Stimulated activated CD4-positive, alpha-beta T cell treated with anti-CD3 and anti-CD28 coated beads, Interleukin-15, amount 100 ng/mL, for 48 hours (primary cell): ENCODE results near the gene PIP5K1B.

ENCODE experiments used
- DNase-seq, 2 donors: peaks; one replicate each; pipeline ENCODE4 v3.0.0-alpha.2; 2020; ENCODE audit warnings: low read depth in 2 of 2

PIP5K1B gene

DNA sequence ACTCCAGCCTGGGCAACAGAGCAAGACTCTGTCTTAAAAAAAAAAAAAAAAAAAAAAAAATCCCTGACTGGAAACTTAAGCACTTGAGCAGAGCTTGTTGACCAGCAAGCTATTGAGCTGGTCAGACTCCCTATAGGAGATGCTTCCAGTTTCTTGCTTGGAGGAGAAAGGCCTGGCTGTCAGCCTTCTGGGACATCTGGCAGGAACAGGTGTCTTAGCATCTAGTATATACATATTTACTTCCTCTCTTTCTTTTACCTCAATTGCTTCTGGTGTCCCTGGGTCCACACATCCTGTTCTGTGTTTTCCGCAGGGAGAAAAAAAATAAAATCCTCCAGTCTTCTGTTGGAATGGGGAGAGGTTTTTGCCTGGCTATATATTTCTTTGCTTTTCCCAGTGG is 248.7 kb downstream of the PIP5K1B start:
- no peak for DNase-seq

DNA sequence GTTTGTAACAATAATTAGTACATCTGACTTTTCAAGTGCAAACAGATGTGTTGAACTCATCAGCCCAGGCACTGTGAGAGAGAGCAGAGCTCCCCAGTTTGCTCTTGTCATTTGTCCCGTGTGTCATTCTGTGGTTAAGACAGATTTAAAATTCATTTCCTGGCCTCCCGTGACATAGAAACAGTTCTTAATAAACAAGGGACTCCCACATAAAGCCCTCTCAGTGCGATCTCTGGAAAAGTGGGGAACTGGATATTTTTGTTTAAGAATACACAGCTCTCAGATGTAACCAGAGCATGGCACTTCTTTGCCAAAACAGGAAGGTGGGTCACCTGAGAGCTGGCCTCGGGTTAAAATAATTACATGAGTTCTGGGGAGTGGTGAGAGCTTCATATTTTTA is 250.3 kb downstream of the PIP5K1B start:
- DNase-seq: no peak

DNA sequence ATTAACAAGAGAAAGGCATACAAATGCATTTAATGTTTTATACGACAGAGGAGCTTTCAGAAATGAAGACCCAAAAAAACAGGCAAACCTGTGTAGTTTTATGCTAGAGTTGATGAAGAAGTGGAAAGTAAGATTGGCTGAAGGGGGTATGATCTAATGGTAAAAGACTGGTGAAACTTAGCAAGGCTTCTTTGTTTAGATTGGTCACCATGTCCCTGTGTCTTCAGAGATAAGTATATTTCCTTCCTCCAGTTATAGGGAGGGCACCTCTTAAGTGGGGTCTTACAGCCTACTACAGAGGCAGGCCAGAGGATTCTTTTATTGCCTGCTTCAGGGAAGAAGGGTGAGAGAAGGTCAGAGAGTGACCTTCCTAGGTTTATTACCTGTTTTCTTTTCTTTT is 252.4 kb downstream of the PIP5K1B start:
- DNase-seq: no peak

DNA sequence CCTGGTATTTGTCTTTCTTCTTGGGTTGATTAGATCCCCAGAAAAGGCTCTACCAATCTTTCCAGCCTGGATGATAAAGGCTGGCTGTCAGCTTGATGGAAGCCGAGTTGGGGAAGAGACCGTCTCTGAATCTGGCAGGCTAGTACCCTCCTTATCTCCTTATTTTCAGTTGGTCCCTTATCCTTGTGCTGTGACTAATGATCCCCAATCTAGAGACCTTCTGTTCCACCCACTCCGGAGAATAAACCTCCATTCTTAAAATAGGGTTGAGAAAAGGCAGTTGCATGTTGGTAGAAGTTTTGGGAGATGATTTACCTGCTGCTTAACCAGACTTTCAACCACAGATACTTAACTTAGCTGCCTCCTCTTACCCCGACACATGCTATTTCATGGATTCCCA is 256.5 kb downstream of the PIP5K1B start:
- no peak for DNase-seq

DNA sequence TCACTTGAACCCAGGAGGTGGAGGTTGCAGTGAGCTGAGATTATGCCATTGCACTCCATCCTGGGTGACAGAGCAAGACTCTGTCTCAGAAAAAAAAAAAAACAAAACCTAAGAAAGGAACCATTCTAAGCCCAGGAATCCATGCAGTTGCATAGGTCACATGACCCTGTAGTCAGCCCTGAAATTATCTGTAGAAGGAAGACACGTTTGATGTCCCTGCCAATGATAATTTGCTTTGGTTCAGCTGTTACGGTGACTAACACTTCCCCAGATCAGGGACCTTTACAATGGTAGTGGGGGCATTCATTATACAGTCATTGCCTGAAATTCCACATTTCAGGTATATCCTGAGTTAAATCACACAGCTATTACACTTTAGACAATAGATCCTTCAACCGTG is 258.4 kb downstream of the PIP5K1B start:
- no peak for DNase-seq

DNA sequence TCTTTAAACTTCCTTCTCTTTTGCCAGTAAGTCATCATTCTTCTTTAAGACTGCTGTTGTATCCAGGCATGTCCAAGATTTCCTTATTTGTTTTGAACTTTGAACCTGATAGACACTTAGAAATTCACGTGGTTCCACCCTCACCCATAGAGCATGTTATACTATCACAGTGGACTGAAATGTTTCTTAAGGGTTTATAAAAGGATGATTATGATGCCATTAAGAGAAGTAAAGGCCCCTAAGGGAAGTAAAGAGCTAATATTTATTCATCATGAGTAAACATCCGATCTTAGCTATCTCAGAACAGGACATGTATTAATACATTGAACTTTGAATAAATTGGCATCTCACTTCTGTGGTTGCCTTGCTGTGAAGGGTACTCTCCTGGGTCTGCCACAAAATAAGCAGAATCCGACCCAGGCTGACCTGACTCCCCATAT is 259.1 kb downstream of the PIP5K1B start:
- no peak for DNase-seq

DNA sequence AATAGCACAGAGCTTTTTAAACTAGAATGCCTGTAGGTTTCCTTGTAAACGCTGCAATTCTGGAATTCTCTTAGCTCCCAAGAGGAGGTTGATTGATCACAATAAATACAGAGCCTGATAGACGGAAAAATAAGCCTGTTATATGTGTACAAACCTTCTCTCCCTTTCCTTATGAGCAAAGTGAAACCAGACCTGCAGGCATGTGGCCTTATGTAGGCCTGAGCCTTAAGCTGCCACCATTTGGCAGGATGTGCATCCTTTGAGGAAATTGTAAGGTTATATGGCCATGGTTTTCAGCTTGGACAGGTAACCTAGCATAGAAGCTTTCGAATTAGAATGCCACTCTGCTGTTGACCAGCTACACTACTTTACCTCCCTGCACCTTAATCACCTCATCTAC is 259.7 kb downstream of the PIP5K1B start:
- no peak for DNase-seq

DNA sequence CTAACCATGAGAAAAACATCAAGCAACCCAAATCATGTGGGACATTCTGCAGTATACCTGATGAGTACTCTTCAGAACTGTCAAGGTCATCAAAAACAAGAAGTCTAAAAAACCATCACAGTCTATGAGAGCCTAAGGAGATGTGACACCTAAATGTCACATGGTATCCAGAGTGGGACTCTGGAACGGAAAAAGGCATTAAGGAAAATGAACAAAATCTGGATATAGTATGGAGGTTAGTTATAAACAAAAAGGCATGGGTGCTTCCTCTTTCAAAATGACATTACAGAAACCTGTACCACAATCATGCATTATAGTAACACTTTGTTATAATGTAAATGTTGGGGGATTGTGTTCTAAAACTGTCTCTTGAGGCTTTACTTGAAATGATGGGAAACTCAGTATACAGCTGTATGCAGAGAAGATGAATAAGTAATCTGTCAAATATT is 261.5 kb downstream of the PIP5K1B start:
- no peak for DNase-seq

DNA sequence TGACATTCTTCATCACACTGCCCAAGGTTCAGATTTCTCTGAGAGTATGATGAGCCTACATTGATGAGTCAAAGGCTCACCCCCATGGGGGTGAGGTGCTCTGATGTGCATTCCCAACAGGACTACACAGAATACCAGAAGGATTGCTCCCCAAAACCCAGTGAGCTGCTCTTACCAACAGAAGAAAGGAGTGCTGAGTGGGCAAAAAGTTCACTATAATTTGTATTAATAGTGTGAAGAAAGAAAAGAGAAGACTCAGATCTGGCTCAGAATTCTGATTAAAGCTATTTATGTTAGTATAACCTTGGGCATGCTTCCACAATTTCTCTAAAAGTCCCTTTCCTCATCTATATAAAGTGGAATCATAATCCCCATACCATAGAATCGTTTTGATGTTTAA is 262.8 kb downstream of the PIP5K1B start:
- no peak for DNase-seq

DNA sequence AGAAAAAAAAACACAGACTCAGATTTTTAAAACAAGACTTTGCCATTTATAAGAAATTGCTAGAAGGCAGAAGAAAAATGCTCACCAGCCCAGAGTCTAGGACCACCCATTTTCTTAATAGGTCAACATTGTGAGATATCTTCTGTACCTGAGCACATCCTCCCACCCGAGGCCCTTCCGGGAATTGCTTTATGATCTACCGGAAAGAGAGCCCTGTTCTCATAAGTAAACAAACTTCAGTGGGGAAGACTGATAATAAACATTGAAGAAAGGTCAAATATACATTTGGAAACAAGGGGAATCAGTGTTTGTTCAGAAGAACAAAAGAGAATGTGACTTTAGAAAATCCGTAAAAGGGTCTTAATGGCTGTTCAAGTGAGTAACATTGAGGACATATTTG is 264.5 kb downstream of the PIP5K1B start:
- no peak for DNase-seq

DNA sequence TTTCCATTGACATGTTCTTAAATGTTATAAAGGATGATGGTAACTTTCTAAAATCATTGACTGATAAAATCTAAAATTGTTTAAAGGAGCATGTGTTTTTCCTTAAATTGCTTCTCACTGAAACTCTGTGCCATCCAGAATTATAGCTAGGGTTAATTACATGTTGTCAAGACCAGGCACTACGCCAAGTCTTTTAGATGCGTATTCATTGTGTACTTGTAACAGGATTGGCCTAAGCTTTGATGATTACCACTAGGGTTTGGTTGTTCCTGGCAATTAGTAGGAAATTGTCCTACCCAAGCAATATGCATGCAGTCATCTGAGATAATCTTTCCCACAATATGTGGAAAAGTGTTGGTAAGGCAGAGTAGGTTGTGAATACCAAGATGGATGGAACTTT is 265.1 kb downstream of the PIP5K1B start:
- no peak for DNase-seq

DNA sequence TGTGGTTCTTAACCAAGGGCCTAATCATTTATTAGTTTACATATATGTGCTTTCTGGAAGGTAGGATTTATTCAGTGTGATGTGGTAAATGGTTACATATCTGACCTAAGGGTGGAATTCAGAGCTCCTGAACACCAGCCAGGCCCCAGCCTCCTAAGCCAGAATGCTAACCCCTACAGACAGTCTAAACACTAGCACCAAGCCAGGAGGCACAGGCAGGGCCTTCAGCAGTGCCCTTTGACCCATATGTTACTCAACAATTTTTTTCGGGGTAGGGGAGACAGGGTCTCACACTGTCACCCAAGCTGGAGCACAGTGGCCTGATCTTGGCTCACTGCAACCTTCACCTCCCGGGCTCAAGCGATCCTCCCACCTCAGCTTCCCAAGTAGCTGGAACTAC is 268.6 kb downstream of the PIP5K1B start:
- no peak for DNase-seq

DNA sequence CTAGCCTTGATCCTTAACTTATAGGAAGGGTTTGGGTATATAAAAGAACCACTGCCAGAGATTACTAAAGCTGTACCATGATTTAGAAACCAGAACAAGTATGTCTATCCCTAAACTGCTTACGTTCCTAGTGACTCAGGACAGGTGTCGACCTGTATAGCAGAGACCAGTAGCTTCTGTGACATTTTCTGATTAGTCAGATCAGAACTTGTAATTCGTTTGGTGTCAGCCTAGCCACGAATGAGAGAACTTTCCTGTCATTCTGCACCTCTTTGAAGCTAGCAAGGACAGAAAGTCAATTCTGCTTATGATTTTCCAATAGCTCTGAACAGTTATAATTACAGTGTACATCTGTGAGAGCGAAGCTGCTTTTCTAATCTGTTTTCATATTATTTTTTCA is 269.4 kb downstream of the PIP5K1B start:
- DNase-seq: no peak

DNA sequence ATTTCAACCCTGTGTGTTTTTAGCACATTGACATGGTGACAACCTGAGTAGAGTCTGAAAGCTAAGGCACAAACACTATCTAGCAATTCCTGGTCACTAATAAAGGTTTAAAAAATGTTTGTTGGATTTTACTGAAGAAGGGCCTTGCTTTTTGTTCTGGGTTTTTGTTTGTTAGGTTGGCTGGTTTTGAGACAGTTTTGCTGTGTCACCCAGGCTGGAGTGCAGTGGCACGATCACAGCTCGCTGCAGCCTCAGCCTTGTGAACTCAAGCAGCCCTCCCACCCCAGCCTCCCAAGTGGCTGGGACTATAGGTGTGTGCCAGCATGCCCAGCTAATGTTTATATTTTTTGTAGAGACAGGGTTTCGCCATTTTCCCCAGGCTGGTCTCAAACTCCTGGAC is 269.9 kb downstream of the PIP5K1B start:
- DNase-seq: no peak

DNA sequence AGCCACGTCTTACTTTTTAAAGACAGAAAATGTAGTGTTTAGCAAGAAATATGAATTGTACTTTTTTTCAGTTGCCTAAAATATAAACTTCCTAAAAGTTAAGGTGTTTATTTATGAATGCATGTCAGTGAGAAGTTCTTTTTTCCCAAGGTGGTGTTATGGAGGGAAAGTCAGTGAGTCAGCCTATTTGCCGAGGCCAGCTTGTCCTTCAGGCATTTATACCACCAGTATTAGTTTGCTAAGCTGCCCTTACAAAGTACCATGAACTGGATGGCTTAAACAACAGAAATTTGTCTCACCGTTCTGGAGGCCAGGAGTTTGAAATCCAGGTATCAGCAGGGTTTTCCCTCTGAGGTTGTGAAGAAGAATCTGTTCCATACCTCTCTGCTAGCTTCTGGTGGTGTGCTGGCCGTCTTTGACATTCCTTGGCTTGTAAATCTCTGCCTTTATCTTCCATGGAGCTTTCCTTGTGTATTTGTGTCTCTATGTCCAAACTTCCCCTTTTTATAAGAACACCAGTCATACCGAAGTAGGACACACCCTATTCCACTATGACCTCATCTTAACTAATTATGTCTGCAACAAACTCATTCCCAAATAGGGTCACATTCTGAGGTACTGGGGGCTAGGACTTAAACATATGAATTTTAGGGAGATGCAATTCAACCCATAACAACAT is 270.5 kb downstream of the PIP5K1B start:
- DNase-seq: no peak

DNA sequence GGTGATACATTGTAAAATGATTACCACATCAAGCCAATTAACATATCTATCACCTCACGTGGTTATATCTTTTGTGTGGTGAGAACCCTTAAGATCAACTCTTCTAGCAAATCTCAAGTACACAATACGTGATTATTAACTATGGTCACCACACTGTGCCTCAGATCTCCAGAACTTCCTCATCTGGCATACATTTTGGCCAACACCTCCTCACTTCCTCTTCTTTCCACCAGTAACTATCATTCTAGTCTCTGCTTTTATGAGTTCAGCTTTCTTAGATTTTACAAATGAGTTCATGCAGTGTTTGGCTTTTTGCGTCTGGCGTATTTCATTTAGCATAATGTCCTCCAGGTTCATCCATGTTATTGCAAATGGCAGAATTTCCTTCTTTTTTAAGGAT is 273.0 kb downstream of the PIP5K1B start:
- DNase-seq: no peak

DNA sequence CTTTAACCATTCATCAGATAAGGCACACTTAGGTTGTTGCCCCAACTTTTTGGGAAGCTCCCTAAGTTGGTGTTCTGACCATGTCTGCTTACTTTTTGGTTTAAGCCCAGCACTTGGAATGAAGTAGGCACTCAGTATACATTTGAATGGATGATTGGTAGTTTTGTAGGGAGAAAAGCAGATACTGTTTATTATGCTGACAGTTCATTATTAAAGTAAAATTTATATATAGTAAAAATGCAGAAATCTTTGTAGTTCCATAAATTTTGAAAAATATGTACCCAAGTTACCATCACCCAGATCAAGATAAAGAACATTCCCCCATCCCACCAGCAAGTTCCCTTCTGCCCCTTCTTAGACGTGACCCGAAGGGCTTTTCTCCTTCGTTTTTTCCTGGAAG is 273.5 kb downstream of the PIP5K1B start:
- no peak for DNase-seq

DNA sequence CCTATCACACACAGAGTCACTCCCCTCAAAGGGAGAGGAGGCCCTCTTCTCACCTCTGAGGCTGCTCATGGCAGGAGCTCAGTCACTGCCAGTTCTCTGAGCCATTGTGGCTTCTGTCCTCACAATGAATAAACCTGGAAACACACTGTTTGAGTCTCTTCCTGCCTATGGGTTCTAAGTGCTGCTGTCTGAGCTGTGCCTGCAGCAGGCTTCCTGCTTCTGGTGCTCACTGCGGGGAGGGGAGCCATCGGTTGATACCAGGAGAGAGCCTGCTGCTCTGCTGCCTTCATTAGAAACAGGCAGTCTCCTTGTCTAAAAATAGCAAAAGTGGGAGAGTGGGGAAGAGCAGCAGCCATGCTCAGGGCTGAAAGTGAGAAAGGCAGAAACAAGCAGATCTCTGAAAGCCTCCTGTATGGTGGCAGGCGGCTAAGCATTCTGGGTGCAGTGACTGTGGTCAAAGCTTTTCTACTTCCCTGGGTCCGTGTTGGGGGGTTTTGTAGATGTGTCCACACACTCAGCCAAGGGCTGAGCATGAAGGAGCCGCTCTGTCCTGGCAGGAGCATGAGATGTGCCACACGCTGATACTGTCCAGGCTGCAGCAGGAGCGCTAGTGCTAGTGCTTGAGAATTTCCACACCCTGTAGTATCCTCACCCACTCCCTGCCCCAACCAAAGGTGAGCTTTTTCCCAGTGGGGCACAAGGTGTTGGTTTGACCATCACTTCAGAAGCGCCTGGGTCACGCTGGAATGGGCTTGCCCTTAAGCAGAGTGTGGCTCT is 274.7 kb downstream of the PIP5K1B start:
- peak; percentile 17 to 32 for DNase-seq

DNA sequence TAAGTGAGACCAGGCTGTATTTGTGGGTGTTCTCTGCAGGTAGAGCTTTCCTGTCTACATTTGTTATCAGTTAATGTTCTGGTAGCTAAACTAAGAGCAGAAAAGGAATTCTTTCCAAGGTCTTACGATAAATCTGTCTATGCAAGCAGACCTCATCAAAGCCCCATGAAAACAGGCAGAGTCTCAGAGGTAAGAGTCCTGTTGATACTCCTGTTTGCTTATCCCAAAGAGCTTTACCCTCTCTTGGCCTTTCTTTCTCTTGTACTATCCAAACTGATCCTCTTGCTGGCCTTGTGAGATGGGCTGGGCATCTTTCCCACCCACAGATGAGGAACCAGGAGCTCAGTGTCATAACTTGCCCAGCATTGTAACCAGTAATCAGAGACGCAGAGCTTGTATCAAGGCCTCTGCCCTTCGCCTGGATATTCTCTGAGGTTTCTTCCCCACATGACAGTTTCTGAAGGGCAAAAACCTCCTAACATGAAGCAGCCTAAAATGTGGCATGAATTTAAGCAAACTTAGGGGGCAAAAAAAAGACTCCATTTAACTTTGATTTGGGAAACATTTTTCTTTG is 275.4 kb downstream of the PIP5K1B start:
- DNase-seq: no peak

DNA sequence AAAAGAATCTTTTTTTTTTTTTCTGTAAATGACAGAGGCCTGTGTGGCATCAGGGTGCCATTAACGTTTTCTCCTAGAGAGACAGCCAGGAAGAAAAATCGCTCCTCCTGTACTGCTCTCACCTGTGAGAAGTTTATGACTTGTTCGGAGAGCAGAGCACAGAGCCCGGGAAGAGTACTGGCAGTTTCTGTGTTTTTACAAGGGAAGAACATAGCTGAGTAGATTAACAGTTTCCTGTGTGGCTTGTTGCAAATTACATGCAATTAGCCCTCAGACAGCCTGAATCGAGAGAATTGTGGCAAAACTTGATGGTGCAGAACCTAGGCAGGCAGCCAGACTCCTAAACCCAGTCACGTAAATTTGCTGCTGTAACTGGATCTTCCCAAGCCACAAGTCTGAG is 276.7 kb downstream of the PIP5K1B start:
- no peak for DNase-seq

DNA sequence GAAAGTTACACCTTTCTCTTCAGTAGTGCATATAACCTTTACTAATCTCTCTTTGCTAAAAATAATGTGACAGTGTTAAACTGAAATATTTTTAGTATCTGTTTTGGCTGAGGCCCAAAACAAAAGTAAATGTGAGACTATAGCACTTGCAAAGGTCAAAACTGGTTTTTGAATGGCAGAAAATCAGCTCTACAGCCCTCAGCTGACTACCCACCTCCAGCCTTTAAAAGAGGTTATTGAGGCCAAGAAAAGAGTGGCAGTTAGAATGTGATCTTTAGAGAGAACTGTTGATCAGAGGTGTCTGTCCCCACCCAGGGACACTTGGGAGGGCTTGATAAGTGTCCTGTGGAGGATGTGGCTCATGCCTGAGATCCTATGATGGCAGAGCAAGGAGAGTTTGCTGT is 278.0 kb downstream of the PIP5K1B start:
- no peak for DNase-seq

DNA sequence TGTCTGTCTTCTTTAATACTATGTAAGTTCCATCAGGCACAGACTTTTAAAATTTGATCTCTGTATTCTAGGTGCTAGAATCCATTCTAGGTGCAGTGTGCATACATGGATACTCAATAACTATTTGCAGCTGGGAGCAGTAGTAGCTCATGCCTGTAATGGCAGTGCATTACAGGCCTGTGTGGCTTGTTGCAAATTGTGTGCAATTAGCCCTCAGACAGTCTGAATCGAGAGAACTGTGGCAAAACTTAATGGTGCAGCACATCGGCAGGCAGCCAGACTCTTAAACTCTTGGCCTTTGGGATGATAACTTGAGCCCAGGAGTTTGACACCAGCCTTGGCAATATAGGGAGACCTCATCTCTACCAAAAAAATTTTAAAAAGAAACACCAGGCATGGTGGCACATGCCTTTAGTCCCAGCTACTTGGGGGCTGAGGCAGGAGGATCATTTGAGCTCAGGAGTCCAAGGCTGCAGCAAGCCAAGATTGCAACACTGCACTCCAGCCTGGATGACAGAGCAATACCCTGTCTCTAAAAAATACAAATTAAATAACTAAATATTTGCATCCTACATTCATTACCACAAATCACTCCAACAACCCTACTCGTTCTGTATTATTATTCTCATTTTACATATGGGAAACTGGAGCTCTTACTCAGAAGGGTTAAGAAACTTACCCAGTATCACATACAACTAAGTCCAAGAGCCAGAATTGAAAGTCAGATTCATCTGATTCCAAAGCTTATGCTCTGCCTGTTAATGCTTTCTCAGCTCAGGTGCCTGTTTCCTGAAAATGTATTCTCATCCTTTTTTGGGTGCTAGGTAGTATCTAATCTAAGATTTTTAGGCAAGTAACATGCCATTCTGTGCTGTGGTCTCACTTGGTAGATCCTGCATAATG is 278.7 kb downstream of the PIP5K1B start:
- DNase-seq: no peak
